ENCODE results near the gene OR13C8.
"Not testable (repeated sequence)": the region's sequence is repeated elsewhere in the genome, so short reads cannot be mapped to it uniquely, and the experiment has no call there.

OR13C8 gene, protein sequence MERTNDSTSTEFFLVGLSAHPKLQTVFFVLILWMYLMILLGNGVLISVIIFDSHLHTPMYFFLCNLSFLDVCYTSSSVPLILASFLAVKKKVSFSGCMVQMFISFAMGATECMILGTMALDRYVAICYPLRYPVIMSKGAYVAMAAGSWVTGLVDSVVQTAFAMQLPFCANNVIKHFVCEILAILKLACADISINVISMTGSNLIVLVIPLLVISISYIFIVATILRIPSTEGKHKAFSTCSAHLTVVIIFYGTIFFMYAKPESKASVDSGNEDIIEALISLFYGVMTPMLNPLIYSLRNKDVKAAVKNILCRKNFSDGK

DNA sequence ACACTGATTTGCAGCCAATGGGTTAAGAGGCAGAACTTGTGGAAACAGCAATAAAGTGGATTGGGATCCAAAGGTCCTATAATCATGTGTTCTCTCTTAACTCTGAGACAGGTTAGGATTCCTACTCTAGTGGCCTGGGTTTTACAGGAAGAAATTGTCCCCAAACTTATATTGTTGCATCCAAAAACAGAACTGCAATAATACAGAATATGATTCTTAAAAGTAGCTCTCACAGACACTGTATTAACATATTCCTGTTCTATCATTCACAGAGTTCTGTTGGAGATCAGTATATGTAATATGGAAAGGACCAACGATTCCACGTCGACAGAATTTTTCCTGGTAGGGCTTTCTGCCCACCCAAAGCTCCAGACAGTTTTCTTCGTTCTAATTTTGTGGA, at the start of gene OR13C8:
Gene OR13C8 (plus strand): TSS at position 301 of the 400 bp plus-strand sequence. CDS start 0 bp downstream, at position 301.
- no peak for DNase-seq (ENCODE audit: low read depth in 3 of 3)

DNA sequence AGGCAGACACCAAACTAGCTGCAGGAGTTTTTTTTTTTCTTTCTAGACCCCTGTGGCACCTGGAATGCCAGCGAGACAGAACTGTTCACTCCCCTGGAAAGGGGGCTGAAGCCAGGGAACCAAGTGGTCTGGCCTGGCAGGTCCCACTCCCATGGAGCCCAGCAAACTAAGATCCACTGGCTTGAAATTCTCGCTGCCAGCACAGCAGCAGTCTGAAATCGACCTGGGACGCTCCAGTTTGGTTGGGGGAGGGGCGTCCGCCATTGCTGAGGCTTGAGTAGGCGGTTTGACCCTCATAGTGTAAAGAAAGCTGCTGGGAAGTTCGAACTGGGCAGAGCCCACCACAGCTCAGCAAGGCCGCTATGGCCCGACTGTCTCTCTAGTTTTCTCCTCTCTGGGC, 48.7 kb upstream of the OR13C8 start:
- DNase-seq (ENCODE audit: low read depth in 3 of 3): not testable (repeated sequence)

DNA sequence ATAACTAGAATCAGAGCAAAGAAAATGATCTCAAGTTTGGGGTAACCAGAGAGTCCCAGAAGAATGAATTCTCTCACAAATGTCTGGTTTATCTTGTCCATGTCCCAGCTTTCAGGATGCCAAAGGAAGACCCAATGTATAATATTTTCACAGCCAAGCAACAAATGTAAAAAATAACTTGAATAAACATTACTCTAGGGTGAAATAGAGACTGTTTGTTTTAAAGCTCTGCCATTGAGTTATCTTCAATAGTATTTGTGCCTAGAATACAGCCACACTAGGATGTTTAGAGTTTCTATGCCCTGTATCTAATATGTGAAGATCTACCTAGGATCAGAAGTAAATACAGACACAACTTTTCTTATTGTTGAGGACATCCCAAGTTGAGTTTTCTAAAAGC, 41.9 kb upstream of the OR13C8 start, which contains the start of gene OR13C4:
Gene OR13C4 (minus strand): TSS at position 101 of the 400 bp plus-strand sequence. CDS start 0 bp downstream, at position 101.
- DNase-seq (ENCODE audit: low read depth in 3 of 3): no peak

DNA sequence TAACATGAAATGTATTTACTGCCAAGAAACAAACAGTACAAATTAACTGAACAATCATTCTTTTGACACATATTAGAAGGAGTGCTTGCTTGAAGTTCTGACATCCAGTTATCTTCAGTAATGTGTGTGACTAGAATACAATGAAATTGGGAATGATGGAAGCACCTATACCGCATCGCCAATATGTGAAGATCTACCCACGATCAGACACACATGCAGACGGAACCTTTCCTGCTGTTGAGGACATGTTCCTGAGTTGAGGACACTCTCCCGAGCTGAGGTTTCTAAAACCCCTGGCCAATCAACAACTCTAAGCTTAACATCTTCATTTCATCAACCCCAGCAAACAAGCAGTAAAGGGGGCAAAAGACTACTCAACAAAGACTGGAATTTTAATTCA, 32.2 kb upstream of the OR13C8 start, which contains the start of gene OR13C3:
Gene OR13C3 (minus strand): TSS at position 101 of the 400 bp plus-strand sequence. CDS start 133 bp downstream, outside the sequence.
- DNase-seq (ENCODE audit: low read depth in 3 of 3): no peak

DNA sequence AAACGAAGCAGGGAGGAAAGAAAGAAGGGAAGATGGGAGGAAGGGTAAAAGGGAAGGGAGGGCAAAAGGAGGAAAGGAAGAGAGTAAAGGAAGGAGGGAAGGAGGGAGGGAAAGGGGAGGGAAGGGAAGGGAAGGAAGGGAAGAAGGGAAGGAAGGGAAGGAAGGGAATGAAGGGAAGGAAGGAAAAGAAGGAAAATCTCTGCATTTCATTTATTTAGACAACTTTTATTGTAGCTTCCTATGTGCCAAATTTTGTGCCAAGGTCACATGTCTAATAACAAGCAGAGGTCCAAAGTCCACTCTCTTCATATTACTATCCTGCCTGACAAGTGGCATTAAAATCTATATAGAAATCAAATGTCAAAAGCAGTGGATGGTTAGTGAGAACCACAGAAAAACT, 29.7 kb upstream of the OR13C8 start:
- DNase-seq (ENCODE audit: low read depth in 3 of 3): no peak

DNA sequence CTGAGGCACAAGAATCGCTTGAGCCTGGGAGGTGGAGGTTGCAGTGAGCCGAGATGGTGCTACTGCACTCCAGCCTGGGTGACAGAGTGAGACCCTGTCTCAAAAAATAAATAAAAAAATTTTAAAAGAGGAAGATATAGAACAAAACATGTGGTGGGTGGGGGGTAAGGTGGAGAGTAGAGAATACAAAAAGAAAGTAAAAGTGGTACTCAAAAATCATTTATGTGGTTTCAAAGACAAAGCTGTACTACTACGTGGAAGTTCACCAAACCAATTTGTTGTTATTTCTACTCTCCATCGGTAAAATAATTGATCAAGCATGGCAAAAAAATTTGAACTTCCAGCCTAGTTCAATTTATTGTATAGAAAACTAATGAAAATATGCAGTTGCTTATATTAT, 24.3 kb upstream of the OR13C8 start:
- no peak for DNase-seq (ENCODE audit: low read depth in 3 of 3)

DNA sequence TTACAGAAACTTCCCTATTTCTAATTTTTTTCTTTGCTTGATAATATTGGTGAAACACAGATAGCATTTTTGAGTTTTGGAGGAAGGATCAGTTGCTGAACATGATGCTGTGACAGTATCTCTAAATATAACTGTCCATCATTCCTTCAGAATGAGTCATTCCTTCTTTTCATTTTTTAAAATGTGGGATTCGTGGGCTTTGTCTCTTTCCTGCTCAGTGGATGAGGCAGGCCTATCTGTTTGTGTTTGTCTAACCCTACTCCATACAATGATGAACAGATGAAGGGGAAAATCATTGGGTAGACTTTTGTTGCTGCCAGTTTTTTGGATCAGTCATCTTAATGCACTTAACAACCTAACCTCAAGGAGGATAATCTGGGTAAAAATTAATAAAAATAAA, 15.7 kb upstream of the OR13C8 start:
- no peak for DNase-seq (ENCODE audit: low read depth in 3 of 3)

DNA sequence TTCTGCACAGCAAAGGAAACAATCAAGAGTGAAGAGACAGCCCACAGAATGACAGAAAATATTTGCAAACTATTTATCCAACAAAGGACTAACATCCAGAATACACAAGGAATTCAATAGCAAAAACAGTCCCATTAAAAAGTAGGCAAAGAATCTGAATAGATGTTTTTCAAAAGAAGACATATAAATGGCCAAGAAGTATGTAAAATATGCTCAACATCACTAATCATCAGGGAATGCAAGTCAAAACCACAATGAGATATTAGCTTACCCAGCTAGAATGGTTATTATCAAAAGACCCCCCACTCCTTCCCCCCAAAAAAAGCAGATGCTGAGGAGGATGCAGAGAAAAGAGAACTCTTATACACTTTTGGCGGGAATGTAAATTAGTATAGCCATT, 13.4 kb upstream of the OR13C8 start:
- DNase-seq (ENCODE audit: low read depth in 3 of 3): no peak

DNA sequence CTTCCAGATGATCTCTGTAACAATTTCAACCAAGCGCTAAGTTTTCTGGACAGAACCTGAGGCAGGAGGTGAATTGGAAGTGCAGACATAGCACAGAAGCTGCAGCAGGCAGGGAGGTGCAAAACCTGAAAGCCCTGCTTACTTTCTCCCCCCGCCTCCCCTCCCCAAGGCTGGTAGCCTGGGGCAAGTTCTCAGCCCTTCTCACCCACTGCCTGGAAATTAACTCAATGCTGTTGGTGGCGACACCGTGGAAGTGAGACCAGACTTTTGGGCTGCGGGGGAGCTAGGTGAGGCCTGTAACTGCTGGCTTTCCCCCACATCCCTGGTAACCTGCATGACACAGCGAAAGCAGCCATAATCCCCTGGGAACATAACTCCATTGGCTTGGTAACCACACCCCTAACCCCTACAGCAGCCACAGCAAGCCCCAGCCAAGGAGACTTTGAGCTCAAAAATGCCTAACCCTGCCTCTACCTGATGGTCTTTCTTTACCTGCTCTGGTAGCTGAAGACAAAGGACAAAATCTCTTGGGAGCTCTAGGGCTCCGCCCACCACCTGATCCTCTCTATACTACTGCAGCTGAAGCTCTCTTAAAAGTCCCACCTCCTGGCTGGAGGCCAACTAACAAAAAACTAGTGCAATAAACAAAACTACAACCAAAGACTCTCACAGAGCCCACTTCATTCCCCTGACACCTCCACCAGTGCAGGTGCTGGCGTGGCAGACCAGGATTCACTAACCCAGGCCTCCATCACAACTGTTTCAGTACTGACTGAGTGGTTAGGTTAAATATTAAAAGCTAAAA, 11.9 kb upstream of the OR13C8 start:
- DNase-seq (ENCODE audit: low read depth in 3 of 3): no peak

DNA sequence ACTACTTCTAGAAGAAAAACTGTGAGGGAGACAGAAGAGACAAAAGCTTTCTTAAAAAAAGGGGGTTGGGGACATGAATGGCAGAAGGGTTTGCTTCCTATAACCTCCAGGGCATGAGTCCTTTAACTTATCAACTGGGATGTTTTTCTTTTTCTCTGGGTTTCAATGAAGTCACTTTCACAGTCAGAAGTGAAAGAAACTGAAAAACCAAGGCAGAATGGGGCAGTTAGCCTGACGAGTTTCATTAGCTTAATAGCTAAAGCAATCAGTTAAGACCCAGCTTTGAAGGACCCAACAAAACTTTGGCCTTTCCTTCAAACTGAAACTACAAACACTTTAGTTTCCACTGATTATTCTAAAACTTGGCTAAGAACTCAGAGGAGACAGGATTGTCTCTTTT, 4.6 kb upstream of the OR13C8 start:
- no peak for DNase-seq (ENCODE audit: low read depth in 3 of 3)

DNA sequence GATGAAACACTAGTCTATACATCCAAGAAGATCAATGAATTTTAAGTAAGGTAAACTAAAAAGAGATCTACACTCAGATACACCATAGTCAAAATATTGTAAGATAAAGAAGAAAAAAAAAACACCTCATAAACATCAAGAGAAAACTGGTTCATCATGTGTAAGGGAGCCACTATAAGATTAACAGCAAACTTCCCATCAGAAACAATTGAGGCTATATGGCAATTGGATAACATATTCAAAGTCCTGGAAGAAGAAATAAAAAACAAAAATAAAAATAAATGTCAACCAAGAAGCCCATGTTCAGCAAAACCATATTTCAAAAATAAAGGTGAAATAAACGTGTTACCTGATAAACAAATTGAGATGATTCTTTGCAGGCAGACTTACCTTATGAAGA, 3.6 kb downstream of the OR13C8 start:
- DNase-seq (ENCODE audit: low read depth in 3 of 3): no peak

DNA sequence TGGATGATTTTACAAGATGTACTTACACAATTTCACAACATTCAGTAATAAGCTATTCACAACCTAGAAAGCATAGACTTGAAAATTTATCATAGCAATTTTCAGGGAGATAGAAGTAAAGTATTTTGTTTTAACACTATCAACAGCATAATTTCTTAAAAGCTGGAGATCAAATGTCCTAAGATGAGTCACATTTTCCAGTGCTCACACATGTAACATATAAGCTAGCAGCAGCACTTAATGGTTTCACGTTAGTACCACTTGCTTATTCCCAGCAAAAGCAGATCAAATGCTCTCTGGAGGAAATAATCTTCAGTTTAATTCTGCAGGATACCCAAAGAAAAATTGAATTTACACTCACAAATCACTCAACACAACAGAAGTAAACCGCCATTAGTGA, 6.5 kb downstream of the OR13C8 start:
- DNase-seq (ENCODE audit: low read depth in 3 of 3): no peak

DNA sequence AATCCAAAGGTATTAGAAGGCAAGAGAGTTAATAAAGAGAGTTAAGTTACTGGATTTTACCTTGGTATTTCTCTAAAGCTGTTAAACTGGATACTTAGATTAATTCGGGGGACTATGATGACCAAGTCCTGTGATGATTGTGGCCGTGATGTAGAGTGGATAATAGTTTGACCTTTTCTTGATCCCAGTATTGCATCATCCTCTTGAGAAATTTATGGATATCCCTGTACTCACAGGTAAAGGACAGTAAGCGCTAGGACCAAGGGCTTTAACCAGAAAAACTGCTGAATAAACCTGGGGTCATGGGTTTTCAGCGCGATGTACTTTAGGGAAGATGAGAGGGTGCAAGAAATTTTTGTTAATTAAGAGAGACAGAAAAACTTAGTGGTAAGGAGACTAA, 8.3 kb downstream of the OR13C8 start:
- no peak for DNase-seq (ENCODE audit: low read depth in 3 of 3)

DNA sequence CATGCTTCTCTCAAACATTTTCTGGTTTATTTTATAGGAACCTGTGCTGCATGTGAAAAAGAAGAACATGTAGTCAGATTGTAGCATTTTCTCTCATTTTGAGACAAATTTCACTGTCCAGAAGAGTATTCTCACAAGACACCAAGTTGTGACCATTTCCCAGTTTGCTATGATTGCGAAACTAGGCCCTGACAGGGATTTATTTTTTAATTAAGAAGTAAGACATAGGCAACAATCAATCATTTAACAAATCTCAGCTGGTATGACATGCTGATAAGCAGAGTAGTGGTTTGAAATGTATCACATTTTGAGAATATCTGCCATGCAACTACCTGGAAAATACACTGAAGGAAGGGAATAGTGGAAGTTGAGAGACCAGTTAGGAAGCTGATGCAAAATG, 11.6 kb downstream of the OR13C8 start:
- DNase-seq (ENCODE audit: low read depth in 3 of 3): no peak

DNA sequence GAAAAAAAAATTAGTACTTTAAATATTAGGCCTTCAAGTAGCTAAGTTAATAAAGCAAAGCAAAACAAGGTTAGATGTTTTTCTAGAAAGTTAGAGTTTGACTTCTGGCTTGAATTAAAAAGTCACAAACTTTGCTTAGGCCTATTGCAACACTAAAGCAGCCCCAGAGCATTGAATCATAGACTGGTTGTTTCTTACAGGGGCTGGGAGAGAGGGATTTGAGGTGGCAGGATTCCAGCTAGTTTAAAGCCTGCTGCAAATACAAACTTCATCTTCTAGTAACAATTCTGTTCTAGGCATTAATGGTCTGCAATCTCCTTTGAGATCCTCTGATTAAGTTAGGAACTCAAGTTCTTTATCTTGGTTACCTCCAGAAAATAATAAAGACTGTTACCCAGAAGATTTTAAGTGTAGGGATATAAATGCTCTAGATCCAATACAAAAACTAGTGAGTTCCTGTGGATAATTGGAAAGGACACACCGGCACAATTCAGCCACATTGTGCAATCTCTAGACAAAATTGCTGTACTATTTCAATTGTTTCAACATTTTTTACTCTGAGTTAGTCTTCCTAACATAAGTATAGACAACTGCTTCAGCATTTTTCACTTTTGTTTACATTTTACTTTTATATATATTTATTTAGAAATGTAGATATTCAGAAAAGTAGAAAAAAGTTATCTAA, 17.7 kb downstream of the OR13C8 start:
- DNase-seq (ENCODE audit: low read depth in 3 of 3): no peak

DNA sequence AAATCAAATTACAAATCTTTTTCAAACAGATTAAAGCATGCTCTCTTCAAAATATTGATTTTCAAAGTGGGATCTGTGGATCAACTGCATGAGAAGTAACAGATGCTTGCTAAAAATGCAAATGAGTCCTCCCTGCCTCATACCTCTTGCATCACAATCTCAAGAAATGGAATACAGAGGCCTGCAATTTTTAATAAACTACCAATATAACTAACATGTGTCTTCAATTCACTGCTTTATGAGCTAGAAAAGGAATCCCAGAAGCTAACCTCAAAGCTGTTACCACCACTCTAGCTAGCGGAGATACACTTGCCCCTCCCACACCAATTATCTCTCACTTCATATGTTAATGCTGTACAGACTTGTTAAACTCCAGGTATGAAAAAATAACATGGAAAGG, 20.7 kb downstream of the OR13C8 start:
- DNase-seq (ENCODE audit: low read depth in 3 of 3): no peak

DNA sequence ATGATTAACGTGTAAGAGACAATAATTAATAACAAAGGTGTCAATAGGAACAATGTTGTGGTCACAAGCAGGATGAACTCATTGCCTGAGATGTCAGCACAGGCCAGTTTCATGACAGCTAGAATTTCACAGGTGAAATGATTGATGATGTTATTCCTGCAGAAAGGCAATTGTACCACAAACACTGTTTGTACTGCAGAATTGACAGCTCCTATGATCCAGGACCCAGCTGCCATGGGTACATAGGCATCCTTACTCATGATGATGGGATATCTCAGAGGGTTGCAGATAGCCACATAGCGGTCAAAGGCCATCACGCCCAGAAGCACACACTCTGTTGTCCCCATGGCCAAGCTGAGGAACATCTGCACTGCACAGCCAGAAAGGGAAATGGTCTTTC, 29.8 kb downstream of the OR13C8 start:
- DNase-seq (ENCODE audit: low read depth in 3 of 3): not testable (repeated sequence)

DNA sequence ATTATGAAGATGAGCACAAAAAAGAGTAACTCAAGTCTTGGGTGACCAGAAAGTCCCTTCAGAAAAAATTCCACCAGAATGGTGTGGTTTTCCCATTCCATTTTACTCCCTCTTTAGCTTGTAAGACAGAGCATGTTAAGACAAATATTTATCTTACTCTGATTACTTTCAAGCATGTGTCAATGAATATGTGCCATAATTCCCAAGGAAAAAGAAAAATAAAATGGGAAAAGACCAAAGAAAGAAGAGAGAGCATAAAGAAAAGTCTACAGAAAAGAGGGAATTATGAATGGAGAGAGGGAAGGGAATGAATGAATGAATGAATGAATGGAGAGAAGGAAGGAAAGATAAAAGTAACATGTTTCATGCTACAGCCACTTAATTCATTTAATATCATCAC, 30.3 kb downstream of the OR13C8 start, which contains the start of gene OR13C5:
Gene OR13C5 (minus strand): TSS at position 101 of the 400 bp plus-strand sequence. CDS start 0 bp downstream, at position 101.
- not testable (repeated sequence) for DNase-seq (ENCODE audit: low read depth in 3 of 3)

DNA sequence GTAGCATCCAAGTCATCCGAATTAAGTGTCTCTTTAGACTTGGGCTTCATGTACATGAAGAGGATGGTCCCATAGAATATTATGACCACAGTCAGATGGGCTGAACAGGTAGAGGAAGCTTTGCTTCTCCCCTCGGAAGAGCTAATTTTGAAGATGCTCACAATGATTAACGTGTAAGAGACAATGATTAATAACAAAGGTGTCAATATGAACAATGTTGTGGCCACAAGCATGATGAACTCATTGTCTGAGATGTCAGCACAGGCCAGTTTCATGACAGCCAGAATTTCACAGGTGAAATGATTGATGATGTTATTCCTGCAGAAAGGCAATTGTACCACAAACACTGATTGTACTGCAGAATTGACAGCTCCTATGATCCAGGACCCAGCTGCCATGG, 35.8 kb downstream of the OR13C8 start:
- no peak for DNase-seq (ENCODE audit: low read depth in 3 of 3)

DNA sequence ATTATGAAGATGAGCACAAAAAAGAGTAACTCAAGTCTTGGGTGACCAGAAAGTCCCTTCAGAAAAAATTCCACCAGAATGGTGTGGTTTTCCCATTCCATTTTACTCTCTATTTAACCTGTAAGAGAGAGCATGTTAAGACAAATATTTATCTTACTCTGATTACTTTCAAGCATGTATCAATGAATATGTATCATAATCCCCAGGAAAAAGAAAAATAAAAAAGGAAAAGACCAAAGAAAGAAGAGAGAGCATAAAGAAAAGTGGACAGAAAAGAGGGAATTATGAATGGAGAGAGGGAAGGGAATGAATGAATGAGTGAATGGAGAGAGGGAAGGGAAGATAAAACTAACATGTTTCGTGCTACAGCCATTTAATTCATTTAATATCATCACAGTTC, 36.6 kb downstream of the OR13C8 start, which contains the start of gene OR13C2:
Gene OR13C2 (minus strand): TSS at position 101 of the 400 bp plus-strand sequence. CDS start 0 bp downstream, at position 101.
- DNase-seq (ENCODE audit: low read depth in 3 of 3): not testable (repeated sequence)

DNA sequence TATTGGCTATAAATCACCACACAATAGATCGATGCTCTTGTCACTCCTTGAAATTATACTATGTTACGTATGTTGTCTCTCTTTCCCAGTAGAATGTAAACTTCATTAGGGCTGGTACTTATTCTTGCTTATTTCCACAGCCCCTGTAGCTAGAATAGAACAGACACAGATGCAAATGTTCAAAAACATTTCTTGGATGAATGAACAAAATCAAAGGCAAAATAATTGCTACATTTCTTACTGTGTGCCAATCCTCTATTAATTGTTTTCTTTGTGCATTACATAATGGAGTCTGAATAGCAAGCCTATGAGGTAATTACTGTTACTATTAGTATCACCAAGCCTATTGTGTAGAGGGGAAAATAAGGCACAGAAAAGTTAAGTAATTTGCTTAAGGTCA, 37.2 kb downstream of the OR13C8 start:
- DNase-seq (ENCODE audit: low read depth in 3 of 3): no peak

DNA sequence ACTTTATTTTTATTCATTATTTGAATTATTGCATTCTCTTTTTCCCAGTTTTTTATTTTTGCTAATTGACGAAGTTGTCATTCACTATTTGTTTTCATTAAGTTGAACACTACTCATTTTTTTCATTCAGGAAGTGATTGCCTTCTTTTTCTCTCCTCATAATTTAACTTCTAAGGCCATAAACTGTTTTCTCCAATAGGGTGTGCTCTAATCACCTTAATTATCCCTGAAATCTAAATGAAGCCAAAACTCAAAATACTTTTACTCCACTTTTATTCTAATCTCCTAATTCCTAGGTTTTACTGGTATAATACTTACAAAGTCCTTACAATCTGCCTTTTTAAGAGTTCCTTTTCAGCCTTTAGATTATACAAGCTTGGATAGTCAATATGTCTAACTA, 39.4 kb downstream of the OR13C8 start:
- DNase-seq (ENCODE audit: low read depth in 3 of 3): no peak

Data from stimulated activated CD4-positive, alpha-beta T cell treated with anti-CD3 and anti-CD28 coated beads, TNF-alpha, amount 100 ng/mL, for 4 hours (primary cell).